ENCODE measurements around the gene NKAIN2.

GRCh38 chr6:124002377-124003081 is 198.9 kb downstream of the NKAIN2 start:
- TF ChIP-seq CTCF (IDR thresholded peaks at IDR 0.05): no peak
- TF ChIP-seq POLR2A (IDR thresholded peaks at IDR 0.05): no peak
